Measurements from ENCODE around the gene FHL1.

The FHL1 gene

DNA sequence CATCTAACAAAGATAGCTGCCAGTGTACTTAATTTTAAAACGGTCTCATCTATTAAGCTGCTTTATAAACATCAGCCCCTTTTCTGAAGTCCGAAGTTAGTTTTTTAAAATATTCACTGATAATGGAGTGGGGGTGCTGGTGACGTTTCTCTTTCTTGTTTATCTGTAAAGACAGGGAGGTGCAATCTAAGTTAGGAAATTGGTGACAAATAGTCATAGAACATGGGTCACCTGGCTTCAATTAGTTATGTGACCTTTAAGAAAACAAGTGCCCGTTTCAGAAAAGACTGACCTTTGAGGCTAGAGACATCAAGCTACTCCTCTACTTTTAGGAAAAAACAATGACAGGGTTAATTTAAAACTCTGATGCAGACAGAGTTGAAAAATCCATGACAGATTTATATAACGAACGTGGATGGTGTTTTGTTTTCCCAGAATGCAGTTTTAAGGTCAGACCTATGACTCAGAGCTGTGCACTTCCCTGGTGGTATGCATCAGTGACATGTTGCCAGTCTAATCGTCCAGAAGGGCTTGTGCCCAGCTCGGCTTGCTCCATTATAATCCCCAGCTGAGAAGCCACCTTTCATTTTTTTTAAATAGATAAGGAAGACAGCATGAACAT, 38.2 kb downstream of the FHL1 start:
- no peak for DNase-seq (ENCODE audit: low read depth, low spot score)

DNA sequence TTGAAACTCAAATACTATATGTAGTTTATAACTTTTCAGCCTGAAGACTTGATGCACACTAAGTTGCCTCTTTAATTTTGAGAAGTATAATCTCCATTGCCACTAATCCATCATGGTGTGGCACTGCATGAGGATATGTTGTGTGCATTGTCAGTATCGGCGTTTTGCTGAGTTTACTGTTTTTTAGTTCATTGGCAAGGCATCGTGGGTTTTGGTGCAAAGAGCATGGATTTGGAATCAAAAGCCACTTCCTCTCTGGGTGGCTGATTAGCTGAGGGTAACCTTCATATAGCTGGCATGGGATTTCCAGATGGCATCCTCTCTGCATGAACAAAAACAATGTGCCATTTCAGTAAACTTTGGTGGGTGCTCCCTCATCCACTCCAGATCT, 38.7 kb downstream of the FHL1 start:
- DNase-seq (ENCODE audit: low read depth, low spot score), result no peak

DNA sequence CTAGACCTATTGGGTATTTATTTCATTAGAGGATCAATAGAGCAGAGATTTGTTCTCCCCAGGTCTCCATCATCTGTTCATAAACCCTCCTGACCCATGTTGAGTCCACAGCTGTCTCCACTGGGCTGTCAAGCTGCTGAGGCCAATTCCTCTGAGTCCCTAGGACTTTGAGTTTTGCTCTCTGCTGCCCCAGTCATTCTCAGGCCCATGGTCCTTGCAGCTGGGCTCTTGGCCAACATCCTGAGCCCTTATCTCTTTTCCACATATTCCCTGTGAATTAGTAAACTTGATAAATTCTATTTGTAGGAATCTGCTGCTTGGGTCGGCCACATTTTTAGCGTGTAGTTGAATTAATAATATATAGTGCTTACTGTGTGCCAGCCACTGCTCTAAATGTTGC, 41.9 kb downstream of the FHL1 start:
- no peak for DNase-seq (ENCODE audit: low read depth, low spot score)

DNA sequence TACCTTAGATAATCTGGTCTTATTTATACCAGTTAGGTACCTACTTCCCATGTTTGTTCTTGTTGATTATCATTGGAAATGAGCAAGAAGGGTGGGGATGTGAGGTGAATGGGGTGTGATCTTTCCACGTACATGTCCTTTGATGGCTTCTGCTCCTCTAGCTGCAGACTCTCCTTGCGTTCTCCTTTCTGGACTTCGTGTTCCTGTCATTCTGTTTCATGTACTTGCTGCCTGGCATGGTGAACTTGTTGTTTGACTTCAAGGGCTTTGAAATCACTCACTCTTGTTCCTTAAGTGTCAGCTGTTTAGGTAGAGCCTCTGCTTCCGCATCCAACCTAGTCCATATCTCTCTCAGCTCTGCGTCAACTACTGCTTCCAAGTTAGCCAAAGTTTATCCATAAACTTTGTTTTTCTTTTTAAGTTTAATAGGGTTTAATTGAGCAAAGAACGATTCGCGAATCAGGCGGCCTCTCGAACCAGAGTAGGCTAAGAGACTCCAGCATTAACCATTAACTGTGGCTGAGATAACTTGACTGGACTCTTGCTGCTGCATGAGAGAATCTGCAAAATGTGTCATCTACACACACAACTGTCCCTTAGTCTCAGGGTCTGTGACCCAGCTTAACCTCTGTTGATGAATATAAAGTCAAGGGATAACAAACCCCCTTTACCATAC, 42.8 kb downstream of the FHL1 start:
- DNase-seq (ENCODE audit: low read depth, low spot score), result no peak

DNA sequence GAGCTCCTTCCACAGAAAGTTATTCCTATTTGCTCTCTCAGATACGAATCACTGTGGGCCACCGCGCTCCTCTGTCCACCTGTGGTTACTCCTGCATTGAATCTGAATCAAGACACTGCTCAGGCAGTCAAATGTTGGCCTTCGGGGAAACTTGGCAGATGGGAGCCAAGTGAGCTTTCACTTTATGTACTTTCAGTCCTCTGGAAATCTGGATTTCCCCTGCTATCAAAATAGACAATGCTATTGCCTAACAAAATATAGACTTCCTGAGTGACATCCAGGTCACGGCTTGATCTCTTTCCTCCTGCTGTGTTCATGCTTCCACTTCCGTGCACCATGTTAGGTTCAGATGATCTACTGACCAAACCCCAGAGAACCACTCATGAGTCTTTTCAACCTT, 43.8 kb downstream of the FHL1 start:
- DNase-seq (ENCODE audit: low read depth, low spot score), result no peak

DNA sequence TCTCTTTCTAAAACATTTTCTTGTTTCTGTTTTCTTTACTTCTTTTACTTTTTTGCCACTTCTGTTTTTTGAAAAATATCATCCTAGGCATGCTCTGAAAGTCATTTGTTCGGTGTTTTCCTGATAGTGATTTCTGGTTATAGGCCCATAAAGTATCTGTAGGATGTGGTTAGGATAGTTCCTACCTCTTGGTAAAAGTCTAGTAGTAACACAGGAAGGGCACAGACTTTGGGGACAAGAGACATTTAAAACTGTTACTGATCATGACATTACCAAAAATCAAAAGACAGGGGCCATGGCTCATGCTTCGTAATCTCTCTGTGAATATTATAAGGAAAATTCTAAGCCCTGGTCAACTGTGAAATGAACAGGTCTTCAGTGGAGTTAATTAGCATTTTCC, 44.8 kb downstream of the FHL1 start:
- DNase-seq (ENCODE audit: low read depth, low spot score), result no peak

DNA sequence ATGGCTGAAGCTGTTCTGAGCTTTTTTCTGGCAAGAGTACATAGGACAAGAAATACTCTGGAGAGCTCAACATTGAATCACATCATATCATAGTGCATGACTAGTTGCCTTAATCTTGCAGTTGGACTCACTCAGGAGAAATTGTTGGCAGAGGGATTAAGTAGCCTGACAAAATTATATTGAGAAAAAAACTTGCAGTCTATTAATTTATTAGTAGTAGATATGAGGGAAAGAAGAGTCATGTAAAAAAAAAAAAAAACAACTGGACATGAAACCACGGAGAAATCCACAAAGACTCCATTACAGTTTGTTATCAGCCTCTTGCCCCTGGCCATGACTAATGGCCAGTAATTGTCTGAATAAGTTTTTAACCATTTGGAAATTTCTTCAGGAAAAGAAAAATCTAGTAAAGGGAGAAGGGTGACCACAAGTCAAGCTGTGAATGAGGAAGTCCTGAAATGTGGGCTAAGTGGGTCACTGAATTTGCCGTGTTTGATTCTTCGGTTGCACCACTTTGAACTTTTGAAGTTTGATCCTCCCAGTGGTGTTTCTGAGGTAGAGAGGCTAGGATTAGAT, 45.6 kb downstream of the FHL1 start:
- DNase-seq (ENCODE audit: low read depth, low spot score), result no peak

DNA sequence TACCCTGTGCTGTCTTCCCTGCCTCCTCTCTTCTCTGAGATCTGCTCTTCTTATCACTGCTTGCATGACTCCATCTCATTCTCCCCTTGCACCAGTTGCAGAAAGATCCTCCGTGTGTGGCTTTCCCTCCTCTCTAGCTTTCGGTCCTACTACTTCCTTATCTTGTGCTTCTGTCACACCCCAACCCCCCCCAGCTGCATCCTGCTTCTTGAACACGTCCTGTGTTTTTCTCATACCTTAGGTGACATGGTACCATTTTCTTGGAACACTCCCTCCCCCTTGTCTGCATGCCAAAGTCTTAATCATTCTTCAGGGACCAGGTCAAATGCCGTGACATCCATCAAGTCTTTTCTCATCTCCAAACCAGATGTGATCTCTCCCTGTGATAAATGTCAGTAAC, 46.4 kb downstream of the FHL1 start:
- DNase-seq (ENCODE audit: low read depth, low spot score), result no peak

DNA sequence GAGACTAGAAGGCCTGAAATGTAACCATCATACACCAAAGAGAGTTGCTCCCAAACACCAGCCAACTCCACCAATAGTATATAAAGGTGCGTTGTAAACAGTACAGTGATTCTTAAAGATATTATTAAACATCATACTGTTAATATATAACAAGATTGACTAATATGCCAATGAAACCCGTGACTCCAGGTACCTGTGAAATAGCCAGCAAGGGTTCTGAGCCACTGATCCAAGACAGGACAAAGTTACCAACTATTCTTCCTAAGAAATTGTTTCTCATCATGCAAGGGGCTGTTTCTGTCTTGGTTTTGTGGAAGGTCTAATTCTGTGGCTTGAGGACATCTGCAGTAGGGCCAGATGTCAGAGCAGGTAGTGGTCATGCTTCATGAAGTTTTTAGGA, 47.2 kb downstream of the FHL1 start:
- no peak for DNase-seq (ENCODE audit: low read depth, low spot score)

DNA sequence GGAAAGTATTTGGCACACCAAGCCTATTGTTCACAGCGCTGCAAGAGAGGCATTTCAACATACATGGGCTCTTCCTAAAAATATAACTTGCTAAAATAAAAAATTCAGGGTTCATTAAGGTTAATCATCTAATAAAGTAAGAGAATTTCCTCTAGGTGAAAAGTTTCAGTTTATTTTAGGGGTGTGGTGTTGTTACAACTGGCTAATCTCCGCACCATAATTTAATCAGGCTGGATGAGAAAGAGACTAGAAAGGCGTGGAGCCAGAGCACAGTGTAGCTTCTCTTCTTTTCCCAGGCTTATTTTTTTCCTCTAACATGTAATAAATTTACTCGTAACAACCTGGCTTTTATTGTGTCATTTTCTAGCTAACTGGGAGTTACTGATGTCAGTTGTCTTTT, 47.9 kb downstream of the FHL1 start:
- DNase-seq (ENCODE audit: low read depth, low spot score), result no peak

DNA sequence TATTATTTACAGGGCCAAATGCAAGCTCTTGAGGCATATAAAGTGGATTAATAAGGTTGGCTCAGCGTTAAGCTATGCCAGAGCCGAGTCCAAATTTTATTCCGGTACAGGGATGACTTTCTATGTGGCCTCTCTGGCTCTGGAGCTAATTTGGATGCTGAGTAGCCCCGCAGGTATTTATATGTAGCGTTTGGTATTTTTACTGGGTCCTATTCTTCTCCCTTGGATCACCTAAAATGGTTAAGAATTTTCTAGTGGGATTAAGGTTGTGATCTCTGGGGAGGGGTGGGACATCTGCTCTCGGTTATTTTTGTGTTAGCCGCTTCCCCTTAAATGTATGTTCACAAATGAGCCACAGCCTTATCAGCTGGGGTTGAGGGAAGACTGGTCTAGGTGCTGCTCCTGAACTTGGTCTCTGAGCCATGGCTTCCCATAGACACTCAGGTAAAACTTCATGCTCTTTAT, 49.4 kb downstream of the FHL1 start:
- DNase-seq (ENCODE audit: low read depth, low spot score), result no peak

DNA sequence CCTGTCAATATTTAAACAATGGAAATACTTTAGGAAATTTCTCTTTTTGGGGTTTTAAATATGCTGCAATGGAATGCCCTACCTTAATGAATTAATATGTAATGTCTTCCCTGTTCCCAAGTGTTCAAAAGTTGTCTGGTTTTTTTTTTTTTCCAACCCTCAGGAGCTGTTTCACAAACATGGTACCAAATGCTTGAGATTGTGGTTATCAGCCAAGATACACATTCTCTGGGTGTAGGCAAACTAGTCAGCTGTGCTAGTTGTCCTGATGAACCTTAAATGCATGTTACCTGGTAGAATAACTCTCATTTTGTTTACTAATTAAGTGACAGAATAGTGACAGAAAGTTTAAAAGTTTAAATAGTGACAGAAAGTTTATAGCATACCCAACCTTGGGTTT, 50.7 kb downstream of the FHL1 start:
- DNase-seq (ENCODE audit: low read depth, low spot score), result no peak

DNA sequence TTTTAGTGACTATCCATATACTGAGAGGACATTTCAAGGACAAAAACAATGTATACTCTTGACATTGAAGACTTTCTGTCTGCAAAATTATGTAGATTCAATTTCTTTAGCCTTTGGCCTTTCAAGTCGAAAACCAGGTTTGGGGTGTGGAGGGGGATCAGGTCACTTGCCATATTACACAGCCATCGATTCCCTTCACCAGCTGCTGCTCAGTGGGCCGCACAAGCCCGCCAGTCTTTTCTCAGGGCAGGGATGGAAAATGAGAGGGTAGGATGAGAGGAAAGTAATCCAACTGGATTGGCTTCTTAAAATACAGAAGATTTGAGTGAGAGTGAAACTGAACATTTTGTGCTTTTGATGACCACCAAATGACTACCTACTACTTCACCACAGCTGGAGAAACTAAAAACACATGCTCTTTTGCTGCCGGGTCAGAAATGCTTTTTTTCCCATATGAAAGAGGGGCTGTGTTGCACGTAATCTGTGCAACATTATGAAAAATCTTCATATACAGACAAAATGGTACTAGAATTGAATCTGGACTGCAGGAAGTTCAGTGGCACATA, 51.4 kb downstream of the FHL1 start:
- DNase-seq (ENCODE audit: low read depth, low spot score), result no peak

DNA sequence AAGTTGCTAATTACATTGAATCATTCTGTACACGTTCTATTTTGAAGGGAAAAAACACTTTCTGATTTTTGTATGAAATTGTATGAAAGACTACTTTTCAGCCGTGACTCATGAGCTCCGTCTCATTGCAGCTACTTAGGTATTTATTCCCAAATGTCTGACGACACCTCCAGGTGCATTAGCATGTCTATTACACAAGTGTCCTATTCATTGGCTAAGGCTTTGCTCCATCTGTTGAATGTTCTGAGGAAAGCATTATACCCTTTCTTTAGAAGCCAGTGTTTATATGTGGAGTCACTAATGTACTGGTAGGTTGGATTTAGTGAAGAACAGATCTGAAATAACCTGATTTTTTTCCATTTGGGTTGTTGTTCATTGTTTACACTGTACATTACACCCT, 52.0 kb downstream of the FHL1 start:
- DNase-seq (ENCODE audit: low read depth, low spot score), result no peak

DNA sequence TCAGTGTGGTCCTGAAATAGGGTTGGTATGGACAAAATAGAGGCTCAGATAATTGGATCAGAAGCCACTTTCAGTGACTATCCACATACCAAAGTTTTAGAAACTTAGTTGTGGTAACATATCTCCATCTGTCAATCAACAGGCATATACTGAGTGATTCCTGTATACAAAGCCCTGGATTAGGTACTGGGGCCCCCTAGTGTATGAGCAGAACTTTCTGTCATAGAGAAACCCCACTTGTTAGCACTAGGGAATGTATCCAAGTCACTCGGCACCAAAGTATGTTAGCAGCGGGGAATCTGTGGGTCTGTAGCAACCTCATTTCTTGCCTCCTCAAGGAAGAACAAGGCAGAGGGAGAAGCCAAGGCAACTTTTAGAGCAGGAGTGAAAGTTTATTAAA, 53.1 kb downstream of the FHL1 start:
- no peak for DNase-seq (ENCODE audit: low read depth, low spot score)

DNA sequence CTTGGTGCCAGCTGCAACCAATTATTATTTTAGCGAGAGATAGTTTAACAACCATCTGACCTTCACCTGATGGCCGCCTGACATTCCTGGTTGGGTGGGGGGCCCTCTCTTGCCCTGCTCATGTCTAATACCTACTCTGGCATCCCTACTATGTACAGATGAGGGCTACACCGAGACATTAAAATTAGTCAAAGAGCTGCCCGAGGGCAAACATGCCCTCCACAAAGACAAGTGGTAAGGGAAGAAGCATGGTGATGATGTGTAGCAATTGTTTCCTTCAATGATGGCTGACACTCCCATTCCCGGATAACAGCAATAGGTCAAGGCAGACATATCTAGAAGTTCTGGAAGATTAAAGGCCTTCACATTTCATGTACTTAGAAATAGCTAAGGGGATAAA, 54.3 kb downstream of the FHL1 start:
- DNase-seq (ENCODE audit: low read depth, low spot score), result no peak

DNA sequence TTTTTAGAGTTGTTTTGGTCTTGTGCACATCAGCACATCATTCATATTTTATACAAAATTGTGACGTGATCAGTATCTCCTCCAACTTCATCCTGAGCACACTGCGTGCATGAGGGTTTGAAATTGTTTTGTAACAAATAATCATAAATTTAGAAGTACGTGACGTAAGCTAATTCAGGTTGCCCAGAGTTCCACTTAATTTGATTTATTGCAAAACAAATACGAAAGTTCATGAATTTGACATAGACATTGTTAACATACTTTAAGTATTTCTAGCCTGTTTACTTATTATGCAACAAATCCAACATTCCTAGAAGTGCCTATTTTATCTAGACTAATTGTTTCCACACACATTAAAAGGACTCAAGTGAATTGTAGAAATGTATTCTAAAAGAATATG, 55.6 kb downstream of the FHL1 start:
- no peak for DNase-seq (ENCODE audit: low read depth, low spot score)

DNA sequence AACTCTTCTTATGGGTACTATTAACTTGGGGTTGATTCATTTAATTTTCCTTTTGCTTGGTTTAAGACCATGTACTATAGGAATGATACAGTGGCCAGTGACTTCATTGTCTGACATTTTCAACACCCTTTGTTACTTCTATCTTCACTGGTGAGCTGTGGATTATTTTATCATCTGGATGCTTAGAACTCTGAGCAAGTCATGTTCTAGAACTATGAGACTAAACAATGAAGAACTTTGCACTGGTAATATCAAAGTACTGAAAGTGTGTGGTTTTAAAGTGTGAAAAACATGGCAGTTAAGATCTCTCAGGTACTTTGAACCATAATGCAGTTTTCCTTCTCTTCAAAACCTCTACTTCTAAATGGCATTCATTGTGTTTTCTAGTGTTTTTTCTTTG, 56.1 kb downstream of the FHL1 start:
- no peak for DNase-seq (ENCODE audit: low read depth, low spot score)

DNA sequence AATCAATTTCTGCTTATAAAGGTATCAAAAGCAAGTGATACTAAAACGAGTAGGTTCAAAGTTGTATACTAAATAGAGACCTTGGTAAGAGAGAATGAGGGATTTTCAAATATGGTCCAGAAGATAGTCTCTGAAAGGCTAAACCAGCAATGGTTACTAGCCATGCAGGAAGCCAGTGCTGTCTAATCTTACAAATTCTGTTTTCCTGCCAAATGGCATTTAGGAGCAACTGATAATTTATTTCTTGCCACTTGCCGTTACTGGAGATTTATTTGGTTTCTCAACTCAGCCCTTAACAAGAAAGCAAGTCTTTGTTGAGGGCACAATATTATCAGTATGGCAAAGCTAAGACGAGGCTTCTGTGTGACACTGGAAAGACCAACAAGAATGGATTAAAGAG, 56.6 kb downstream of the FHL1 start:
- DNase-seq (ENCODE audit: low read depth, low spot score), result no peak

DNA sequence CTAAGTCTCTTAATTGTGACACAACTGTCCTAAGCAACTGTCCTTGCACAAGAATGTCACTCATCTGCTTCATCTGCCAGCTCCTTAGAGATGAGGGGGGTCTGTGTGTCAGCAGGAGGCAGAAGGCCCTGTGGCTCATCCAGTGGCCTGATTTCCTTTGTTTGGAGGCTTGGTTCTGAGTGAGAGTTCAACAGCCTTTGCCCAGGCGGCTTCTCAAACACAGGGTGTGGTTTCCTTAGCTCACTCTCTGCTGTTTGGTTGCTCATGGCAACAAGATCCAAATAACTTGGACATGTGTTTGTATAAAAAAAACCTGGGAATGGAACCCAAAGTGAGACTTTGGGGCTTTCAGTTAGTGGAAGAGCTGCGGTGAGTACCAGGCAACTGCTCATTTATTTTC, 57.2 kb downstream of the FHL1 start:
- no peak for DNase-seq (ENCODE audit: low read depth, low spot score)

DNA sequence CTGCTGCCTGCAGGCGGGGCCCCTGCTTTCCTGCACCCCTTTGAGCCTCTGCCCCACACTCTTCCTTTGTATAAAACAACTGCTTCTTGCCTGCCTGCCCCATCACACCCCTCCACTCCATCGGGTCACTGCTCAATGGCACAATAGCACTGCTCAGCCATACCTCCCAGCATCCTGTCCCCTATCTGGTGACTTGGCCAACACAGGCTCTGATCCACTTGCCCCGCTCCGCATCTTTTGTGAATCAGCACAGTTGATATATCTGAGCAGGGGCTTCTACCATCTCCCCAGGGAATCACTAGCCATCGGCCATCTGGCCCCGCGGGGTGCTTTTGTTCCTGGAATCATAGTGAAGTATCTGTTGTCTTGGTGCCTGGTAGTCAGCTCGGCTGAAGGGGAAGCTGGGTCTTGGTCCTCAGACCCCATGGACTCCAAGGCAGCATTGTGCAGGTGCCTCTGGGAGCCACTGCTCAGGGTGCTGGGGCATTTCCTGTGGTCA, 58.6 kb downstream of the FHL1 start:
- DNase-seq (ENCODE audit: low read depth, low spot score), result no peak

DNA sequence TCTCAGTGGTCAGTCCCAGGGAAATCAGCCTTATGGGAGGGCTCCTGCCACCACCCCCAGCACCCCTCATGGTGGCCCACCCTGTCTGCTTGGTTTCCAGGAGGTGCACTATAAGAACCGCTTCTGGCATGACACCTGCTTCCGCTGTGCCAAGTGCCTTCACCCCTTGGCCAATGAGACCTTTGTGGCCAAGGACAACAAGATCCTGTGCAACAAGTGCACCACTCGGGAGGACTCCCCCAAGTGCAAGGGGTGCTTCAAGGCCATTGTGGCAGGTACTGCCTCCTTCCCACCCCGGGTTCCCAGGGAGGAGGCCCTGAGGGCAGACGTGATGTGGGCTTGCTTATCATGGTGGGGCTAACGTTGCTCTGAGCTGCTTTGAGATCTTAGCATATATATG, 59.6 kb downstream of the FHL1 start:
- no peak for DNase-seq (ENCODE audit: low read depth, low spot score)

DNA sequence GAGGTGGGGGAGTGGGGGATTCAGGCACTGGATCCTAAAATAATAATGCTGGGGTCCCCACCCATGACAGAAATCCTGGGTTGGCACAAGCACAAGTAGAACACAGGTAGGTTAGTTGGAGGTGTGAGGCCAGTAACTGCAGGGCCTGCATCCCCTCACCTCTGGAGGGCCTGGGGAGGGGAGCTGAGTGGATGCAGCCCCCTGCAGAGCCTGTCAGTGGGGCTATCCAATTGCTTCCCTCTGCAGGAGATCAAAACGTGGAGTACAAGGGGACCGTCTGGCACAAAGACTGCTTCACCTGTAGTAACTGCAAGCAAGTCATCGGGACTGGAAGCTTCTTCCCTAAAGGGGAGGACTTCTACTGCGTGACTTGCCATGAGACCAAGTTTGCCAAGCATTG, 60.2 kb downstream of the FHL1 start:
- DNase-seq (ENCODE audit: low read depth, low spot score), result no peak

All from activated naive CD8-positive, alpha-beta T cell treated with anti-CD3 and anti-CD28 coated beads, Interleukin-2, amount 50 U/mL, for 16 hours (primary cell).